Measurements from ENCODE around the gene ZNF467.

The ZNF467 gene

GRCh38 chr7:149773446-149774236 lies at the start of gene ZNF467:
Gene ZNF467 (minus strand): TSS chr7:149773588. CDS start chr7:149771032, 2,556 bp downstream.
- peak; percentile 68 for DNase-seq

- peak; percentile 53 for DNase-seq
Measured at GRCh38 chr7:149822353-149822943, 49.1 kb upstream of the ZNF467 start.

GRCh38 chr7:149821191-149822148 lies 48.1 kb upstream of the ZNF467 start:
- no peak for DNase-seq

GRCh38 chr7:149820622-149821190 lies 47.3 kb upstream of the ZNF467 start:
- peak; percentile 15 for DNase-seq

- DNase-seq = peak; percentile 13
Measured at GRCh38 chr7:149819961-149820340, 46.6 kb upstream of the ZNF467 start.

GRCh38 chr7:149819141-149819960 lies 46.0 kb upstream of the ZNF467 start:
- DNase-seq = peak; percentile 9

- DNase-seq = no peak
Measured at GRCh38 chr7:149818536-149818840, 45.1 kb upstream of the ZNF467 start.

GRCh38 chr7:149817836-149818535 lies 44.6 kb upstream of the ZNF467 start:
- no peak for DNase-seq

GRCh38 chr7:149817301-149817771 lies 43.9 kb upstream of the ZNF467 start:
- no peak for DNase-seq

- DNase-seq = no peak
Measured at GRCh38 chr7:149816794-149817193, 43.4 kb upstream of the ZNF467 start.

GRCh38 chr7:149816267-149816751 lies 42.9 kb upstream of the ZNF467 start:
- DNase-seq = no peak

GRCh38 chr7:149815661-149816266 lies 42.4 kb upstream of the ZNF467 start:
- no peak for DNase-seq

GRCh38 chr7:149815121-149815520 lies 41.7 kb upstream of the ZNF467 start:
- no peak for DNase-seq

GRCh38 chr7:149814494-149814893 lies 41.1 kb upstream of the ZNF467 start:
- DNase-seq = no peak

GRCh38 chr7:149813254-149814035 lies 40.1 kb upstream of the ZNF467 start:
- DNase-seq = no peak

GRCh38 chr7:149811831-149812490 lies 38.6 kb upstream of the ZNF467 start:
- no peak for DNase-seq

GRCh38 chr7:149811221-149811620 lies 37.8 kb upstream of the ZNF467 start:
- DNase-seq = no peak

- no peak for DNase-seq
Measured at GRCh38 chr7:149809215-149809614, 35.8 kb upstream of the ZNF467 start.

GRCh38 chr7:149808311-149808710 lies 34.9 kb upstream of the ZNF467 start:
- no peak for DNase-seq
